NCI-H524 (cell line): ENCODE data around the gene MRPL9.

Experiments
- DNase-seq, 2 experiments: peaks; one replicate each; lab custom pipeline; 2025; lab: John Stamatoyannopoulos, UW

Gene MRPL9

DNA sequence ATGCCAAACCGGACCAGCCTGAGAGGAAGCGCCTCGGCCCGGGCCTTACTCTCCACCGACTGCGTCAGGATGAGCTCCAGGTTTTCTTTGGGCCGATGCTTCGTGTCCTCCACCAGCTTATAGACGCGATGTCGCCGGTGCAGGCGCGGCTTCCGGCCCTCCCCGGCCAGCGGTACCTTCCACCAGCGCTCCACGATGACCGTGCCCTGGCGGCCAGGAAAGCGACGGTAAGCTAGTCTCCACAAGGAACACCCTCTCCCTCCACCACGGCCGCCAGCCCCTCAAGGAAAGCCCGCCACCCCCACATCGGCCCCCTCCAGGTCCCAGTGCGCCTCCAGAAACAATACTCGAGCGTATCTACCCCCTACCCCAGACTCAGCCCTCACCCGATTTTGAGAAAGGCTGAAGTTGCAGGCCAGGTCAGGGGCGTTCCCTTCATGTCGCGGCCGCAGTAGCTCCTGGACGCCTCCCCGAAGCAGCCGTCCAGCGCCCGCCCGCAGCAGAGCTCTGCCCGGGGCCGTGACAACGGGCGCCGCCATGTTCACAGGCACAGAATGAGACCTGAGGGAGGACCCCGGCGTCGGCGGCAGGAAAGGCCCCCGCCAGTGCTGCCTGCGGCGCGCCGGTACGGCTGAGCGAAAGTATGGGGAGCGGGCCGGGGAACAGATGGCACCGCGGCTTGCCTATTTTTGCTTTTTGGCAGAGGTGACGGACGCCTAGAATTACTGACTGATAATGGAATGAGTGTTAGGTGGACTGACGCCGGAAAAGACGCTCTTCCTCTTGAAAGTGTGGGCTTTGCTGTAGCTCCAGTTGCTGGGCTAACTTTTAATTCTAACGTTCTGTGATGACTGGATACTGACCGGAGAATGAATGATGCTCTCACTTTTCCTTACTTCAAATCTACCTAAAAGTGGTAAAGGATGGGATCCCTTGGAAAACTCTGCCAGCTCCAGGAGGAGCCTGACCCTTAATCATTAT is at the start of gene MRPL9:
TSS of gene MRPL9 (minus strand) at position 556 of the 981 bp plus-strand sequence. CDS start at position 539, 17 bp downstream.
- peak; percentile 71 to 82 for DNase-seq

DNA sequence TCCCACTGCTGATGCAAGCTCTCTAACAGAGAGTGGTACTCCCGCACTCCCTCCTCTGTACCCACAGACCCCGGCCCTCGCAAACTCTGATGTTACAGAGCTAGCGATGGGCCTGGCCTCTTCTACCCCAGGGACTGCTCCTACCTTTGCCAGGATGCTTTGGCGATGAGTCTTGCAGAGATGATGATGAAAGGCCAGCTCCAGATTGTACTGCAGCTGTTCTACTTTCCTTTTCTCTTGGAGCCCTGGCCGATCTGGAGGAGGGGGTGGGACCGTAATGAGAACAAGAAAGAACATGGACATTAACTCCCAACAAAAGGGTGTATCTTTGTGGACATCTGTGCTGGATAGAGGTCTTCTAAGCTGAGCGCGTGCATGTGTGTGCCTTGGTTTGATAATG is 47.9 kb upstream of the MRPL9 start:
- DNase-seq = no peak

DNA sequence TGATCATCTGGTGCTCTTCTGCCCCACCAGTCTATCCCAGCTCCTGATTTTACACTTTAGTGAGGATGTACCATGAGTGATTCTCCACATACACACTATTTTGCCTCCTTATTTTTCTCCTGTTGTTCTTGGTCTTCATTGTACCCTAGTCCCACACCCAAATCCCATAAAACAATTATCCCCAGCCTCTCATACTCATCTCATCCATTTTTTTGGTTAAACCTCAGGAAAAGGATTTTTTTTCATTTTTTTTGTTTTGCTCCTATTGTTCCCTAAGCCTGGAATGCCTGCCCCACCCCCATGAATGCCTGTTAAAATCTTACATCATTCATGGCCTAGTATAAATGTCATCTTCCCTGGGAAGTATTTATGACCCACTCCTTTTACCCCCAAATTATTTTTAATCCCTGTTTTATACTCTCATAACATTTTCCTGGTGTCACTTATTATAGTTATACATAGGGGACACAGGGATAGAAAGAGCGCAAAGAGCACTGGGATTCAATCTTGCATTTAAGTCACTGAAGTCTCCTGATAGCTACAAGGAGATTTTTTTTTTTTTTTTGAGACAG is 46.8 kb upstream of the MRPL9 start:
- no peak for DNase-seq

GRCh38 chr1:151809290-151809984 is 46.1 kb upstream of the MRPL9 start:
- DNase-seq = no peak

GRCh38 chr1:151807766-151808165 is 44.5 kb upstream of the MRPL9 start:
- no peak for DNase-seq

DNA sequence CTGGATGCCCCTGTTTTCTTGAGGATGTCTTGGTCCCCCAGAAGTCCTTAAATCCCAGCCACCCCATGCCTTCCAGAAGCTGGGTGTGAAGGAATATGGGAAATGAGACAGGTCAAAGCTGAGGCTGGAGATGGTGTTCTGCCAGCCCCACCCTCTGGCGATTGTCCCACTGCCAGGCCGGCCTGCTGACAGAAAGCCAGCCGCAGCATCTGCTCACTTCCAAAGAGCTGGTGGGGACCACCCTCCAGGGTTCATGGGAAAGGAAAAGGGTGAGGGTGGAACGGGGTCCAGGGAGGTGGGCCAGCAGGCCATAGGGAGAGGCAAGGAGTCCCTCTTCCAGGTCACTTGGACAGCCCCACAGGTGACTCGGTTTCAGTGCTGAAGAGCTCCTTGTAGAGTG is 43.8 kb upstream of the MRPL9 start:
- DNase-seq = no peak

DNA sequence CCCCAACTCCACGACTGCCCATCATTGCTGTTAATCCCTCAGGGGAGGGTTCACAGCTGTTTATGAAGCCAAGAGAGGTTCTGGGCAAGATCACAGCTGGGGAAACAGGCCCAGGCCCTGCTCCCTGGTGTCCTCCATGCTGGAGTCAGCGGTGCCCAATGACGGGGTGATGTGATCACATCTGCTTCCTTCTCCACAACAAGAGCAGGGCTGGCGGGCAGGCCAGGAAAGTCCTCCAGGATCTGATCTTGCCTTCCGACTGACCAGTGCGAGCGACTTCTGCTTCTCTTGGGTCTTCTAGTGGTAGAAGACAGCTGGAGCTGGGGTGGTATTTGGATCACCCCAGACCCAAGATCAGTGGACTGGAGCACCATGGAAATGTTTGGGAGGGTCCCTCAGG is 42.9 kb upstream of the MRPL9 start:
- DNase-seq = no peak

GRCh38 chr1:151805066-151805820 is 41.9 kb upstream of the MRPL9 start, which contains the start of gene LINGO4:
Gene LINGO4, minus strand, starts transcription at chr1:151805419. Its CDS starts 2,715 bp downstream, at chr1:151802704.
- no peak for DNase-seq

- DNase-seq = no peak
Observed at GRCh38 chr1:151803915-151804314, 40.6 kb upstream of the MRPL9 start.

DNA sequence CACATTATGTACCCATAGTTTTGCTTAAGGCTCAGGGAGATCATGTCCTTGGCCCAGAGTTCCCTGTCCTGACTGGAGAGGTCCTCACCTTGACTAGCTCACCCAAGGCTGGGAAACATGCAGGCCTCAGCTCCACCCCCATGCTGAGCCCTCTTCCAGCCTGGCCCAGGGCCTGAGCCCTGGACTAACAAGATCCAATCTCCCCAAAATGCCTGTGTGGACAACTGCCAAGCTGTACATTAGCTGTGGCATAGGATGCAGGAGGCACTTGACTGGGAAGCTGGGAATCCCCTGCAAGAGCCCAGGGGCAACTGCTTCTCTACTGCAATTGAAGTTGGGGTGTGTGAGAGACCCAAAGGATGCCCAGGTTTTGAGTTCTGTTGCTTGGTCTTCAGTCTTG is 39.9 kb upstream of the MRPL9 start:
- no peak for DNase-seq

GRCh38 chr1:151802372-151802771 is 39.1 kb upstream of the MRPL9 start:
- DNase-seq = no peak

DNA sequence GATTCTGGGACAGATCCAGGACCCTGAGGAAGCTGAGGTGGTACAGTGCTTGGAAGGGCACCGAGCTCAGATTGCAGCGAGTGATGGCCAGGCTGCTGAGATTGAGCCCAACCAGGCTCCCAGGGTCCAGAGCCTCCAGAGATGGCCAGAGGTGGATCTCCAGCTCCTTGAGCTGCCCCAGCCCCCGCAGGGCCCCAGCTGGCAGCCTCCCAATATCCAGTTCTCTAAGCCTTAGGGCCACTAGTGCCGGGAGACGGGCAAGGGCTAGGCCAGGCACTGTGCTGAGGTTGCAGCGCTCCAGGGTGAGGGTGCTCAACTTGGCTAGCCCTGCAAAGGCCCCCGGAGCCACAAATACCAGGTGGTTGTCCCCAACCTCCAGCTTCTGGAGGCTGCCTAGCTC is 38.5 kb upstream of the MRPL9 start:
- no peak for DNase-seq

- DNase-seq = no peak
Observed at GRCh38 chr1:151801310-151801820, 38.1 kb upstream of the MRPL9 start.

GRCh38 chr1:151800830-151801229 is 37.5 kb upstream of the MRPL9 start:
- no peak for DNase-seq

- no peak for DNase-seq
Observed at GRCh38 chr1:151799179-151800022, 36.1 kb upstream of the MRPL9 start.

DNA sequence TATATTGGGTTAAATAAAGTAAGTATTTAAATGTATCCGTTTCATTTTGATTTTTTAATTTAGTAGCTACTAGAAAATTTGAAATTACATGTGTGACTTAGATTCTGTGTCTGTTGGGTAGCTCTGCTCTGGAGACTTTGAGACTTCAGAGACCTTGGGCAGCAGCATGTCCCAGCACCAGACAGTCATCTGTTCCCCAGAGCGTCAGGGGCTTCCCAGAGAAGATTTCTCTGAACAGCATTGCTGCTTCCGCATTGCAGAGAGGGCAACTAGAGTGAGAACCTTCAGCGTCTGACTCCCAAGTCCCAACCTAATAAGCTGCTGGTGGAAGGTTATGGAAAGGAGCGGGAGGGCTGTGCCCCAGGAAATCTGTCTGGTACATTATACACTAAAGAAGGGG is 35.3 kb upstream of the MRPL9 start:
- no peak for DNase-seq

DNA sequence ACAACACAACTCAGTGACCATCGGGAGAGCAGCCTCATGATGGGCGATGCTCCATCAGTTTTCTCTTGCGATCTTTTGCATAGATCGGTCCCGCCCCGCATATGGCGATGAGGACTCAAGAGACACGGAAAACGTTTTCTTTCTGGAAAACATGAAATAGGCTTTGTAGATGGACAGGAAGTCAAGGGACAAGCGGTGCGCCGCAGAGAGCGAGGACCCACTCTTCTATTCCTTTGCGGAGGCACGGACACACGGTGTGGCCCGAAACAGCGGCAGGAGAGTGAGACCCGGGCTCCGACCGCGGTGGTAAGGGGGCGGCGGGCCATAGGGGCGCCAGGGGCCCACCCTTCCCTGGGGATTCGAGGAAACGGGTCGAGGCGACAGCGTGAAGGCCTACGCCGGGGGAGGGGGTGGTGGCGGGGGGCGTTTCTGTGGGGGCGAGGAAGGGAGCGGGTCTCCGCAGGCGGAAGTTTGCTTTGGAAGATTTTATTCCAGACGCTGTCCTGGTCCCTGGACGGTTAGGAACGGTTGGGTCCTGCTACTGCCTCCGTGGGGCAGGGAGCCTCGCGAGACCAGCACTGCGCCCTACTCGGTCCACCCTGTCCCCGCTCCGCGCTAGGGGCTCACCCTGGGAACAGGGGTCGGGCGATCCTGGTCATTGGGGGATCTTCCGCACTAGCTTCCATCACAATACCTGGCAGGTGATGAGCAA is 27.8 kb upstream of the MRPL9 start:
- peak in 1 of 2 experiments; percentile 33 for DNase-seq

DNA sequence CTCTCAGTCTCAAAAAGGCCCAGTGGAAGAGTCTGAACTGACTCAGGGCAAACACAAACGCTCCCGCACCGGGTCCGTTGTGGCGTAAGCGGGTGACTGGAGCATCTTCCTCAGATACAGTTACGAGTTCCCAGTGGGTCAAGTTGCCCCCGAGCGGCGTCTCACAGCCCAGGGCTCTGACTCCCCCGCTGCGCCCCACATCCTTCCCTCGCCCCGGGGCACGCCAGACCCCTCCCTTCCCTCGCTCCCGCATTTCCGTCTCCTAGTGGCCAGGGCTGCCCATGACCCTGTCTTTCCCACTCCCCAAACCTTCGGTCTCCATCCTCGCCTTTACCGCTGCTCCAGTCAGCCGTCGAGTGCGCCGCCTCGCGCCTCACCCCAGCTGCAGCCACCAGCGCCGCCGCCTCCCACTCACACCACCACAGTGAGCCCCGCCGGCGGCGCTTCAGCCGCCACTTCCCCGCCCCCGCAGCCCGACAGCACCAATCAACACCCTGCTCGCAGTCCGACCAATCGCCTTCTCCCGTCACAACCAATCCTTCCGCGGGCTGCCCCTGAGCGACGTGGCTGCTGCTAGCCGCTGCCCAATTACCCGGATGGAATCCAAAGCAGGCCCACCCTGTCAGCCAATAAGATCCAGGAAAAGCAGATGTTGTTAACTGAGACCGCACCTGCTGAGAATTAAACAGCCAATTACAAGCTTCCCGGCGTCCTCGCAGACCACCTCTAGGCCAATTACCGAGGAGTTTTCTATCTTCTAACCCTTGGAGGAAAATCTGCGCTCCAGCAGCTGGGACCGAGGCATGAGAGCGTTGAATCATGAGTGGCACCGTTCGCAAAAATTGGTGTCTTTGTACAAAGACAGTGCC is 27.0 kb upstream of the MRPL9 start, which contains the start of gene TDRKH:
TSS of gene TDRKH (minus strand) at position 430 of the 869 bp plus-strand sequence. CDS start 7,478 bp downstream, outside the sequence.
- DNase-seq = peak; percentile 98

- DNase-seq = no peak
Observed at GRCh38 chr1:151787689-151788088, 24.4 kb upstream of the MRPL9 start.
